GM18873 (cell line): ENCODE results near the gene SEC61B.
"Not testable (repeated sequence)": the region's sequence is repeated elsewhere in the genome, so short reads cannot be mapped to it uniquely, and the experiment has no call there.

Experiments
- ATAC-seq: cut with Tn5 transposase; IDR thresholded peaks from one replicate; pipeline ENCODE4 v1.9.1; 2021; ENCODE audit warnings: mild to moderate bottlenecking, moderate library complexity, moderate number of reproducible peaks; ENCODE audit not compliant: unreplicated experiment, low FRiP score

Gene SEC61B

GRCh38 chr9:99190597-99191283 lies 31.3 kb upstream of the SEC61B start:
- no peak for ATAC-seq

GRCh38 chr9:99192786-99193465 lies 29.2 kb upstream of the SEC61B start:
- no peak for ATAC-seq

DNA sequence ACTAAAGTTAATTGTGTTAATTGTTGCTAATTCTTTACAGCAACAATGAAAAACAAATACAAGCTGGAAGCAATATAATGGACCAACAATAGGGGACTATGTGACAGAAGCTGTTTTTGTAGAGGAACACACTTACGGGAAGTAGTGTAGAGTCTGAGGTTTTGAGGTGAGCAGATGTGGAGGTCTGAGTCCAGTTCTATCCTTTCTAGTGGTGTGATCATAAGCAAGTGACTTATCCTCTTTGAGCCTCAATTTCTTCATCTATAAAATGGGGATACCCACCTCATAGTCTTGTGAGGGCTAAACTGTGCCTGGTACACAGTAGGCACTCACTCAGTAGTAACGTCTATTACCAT lies 28.6 kb upstream of the SEC61B start:
- no peak for ATAC-seq

- not testable (repeated sequence) for ATAC-seq
Measured at GRCh38 chr9:99196484-99196883, 25.6 kb upstream of the SEC61B start.

DNA sequence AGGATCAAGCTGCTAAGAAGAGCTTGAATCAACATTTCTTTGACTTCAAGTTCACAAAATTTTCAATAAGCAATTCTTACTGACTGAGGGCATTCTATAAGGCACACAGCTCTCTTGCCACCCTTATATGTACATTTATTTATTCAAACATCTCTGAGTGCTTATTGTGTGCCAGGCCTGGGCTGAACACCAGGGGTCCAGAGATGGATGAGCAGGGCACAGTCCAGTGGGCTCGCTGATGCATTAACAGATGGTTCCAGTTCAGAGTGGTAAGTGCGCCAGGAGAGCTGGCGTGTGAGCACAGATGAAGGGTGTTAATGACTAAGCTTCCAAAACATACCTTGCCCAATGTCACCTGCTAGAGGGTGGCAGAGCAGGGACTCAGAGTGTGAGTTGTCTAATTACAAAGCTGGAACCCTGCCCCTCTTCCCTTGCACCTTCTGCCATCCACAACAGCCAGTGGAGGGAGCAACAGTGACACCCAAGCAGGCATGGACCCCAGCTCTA lies 24.9 kb upstream of the SEC61B start:
- no peak for ATAC-seq

- ATAC-seq = no peak
Measured at GRCh38 chr9:99197987-99198386, 24.1 kb upstream of the SEC61B start.

- no peak for ATAC-seq
Measured at GRCh38 chr9:99199938-99200539, 22.0 kb upstream of the SEC61B start.

DNA sequence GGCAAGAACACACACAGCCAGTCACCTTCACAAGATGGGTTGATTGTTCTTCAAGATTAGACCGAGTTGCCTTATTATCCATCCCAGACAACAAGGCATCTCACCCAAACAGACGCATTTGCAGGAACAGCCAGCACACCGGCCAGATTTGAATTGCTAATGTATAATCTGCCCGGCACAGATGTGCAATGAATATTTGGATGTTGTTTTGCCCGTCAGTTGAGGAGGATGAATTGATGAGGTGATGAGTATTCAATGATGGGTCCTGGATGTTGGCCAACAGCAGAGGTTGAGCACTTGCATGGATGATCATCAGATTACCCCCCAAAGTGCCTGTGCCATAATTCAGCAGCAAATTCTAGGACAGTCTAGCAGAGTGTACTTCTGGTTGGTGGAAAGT lies 20.5 kb upstream of the SEC61B start:
- no peak for ATAC-seq

GRCh38 chr9:99210572-99210971 lies 11.5 kb upstream of the SEC61B start:
- no peak for ATAC-seq

GRCh38 chr9:99211746-99212145 lies 10.3 kb upstream of the SEC61B start:
- no peak for ATAC-seq

DNA sequence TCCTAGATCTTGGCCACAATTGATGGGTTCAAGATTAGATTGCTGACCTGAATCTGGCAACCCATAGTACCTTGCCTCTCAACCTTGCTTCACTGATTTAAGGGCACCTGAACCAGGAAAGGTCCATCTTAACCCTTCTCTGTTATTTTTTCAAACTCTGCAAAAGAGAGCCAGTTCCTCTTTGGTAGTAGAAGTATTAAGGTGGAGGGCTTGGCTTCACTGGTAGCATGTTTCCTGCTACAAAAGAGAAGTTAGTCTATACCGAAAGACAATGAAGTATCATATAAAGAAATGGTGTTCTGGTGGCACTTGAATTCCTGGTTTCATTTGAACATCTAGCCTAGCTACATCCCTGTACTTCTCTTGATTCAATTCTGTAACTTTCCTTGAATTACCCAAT lies 8.9 kb upstream of the SEC61B start:
- ATAC-seq = no peak

DNA sequence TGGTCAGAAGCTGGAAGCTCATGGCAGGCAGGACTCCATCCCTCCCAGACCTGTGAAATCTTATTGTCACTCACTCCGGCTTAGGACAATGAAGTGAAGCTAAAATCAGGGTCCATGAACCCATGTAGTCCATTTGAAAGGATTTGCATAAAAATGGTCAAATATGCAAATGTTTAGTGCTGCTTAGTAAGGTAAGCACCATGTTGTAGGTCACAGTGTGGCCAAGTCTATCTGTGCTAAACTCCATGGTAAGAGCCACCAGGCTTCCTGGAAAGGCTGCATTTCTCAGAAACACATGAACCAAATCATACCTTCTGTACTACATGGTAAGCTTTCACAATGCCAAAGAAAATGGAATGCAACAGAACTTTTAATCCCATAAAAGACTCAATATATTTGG lies 6.0 kb upstream of the SEC61B start:
- ATAC-seq = no peak

DNA sequence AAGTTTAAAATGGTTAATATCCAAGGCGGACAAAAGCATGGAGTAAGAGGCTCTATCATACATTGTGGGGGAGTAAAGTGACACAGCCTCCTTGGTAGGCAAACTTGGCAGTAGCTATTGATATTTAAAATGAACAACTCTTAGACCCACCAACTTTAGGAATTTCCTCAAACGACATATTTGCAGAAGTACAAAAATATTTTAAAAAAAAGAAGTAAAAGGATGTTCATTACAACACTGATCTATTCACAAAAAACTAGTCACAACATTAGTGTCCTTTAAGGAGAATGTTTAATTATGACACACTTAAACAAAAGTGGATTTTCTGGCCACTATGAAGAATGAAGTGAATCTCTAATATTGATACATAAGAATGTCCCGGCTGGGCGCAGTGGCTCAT lies 2.1 kb upstream of the SEC61B start:
- no peak for ATAC-seq

DNA sequence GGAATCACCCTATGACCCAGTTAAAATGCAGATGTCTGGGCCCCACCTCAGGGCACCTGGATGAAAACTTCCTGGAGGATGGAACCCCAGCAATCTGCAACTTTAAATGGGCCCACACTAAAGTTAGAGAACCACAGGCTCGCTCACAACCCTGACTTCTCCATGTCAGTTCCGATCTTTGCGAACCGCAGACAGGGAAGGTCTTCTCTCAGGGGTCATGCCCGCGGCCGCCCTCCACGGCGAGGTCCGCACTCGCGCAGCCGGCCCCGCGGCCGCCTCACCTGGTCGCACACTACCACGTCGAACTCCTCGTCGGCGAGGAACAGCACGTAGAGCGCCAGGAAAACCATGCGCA lies 839 bp upstream of the SEC61B start:
- no peak for ATAC-seq

DNA sequence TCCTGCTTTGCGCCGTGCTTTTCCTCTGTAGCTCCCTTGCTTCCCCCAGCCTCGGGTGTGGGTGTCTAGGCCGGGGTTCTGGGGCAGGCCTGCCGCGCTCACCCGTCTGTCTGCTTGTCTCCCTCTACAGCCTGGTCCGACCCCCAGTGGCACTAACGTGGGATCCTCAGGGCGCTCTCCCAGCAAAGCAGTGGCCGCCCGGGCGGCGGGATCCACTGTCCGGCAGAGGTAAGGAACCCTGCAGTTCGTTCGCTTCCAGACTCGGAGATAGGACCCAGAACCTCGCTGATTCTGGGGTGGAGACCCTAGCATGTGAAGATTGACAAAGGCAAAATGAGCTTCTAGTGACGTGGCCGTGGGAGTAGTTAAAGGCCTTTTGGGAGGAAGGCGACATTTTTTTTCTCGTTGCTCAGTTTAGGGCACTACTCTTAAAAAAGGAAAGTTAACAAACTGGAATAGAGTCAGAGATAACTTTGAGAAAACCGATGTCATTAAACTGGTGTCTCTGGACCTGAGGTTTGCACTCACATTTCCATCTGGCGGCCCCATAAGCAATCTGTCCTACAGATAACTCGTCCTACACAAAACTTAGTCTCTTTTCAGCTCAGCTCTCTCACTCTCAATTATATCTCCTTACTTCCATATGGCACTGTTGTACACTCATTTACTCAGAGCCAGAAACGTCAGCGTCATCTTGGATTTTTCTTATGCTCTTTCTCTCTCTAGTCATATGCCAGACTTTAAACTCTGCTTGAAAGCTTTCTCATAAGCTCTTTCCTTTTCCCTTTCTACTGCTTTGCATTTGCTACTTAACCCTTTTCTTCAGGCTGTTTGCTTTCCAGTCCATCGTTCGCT lies 561 bp downstream of the SEC61B start:
- peak; percentile 23 for ATAC-seq

DNA sequence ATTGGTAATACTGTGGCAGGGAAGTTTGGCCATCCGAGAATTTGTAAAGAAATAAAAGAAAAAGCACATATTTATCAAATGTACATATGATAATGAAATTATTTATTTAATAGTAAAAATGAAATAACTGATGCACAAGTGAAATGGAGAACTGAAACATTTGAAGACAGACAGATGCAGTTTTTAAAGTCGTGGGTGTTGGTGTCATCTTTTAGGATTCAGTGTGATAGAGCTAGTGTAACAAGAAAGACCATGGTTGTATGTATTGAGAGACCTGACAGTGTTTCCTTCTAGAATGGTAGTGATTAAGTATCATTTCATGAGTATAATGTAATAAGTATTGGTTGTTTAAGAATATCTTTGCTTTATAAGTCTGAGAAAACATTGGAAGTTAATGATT lies 2.4 kb downstream of the SEC61B start:
- no peak for ATAC-seq

DNA sequence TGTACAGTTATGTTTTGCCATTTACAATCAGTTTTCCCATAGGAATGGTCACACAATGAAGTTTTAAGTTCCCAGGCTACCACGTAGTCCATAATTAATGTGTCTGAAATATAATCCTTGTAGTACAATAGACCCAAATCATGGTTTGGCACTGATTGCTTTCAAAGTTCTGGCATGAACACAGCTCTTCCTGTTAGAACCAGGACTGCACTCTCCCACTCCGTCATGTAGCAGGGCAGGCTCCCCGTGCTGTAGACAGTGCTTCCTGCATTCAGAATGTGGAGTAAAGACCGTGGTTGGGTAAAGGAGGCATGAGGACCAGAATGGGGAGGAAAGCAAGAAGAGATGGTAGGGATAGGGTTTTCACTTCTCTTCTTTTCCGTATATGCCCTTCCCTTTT lies 4.0 kb downstream of the SEC61B start:
- no peak for ATAC-seq

DNA sequence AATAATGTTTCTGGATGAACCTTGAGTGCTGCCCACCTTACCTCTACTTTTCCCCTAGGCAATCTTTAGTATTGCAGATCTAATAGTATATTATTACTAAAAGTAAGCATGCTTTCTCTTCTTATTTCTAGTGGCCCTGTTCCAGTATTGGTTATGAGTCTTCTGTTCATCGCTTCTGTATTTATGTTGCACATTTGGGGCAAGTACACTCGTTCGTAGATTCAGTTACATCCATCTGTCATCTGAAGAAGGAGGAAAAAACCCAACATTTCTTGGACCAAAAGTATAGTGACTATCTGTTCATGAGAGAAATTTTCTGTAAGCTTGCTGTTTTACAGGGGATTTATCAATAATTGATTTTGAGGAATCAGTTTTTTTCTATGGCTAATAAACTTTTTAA lies 8.1 kb downstream of the SEC61B start:
- no peak for ATAC-seq

DNA sequence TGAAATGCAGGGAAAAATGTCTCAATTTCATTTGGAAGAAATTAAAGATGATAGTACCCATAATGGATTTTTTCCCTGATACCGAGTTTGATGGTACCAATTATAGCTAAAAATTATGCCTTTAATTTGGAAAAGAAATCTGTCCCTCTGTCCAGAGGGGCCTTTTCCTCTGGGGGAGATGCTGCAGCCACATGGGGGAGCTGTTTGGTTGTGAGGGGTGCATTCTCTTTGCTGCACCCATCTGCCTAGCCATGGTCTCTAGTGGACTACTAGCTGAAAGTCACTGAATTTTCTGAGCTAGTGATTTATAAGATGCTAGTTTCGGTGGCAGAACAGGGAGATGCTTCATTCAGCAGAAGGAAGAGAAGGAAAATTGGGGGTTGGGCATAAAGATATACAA lies 9.6 kb downstream of the SEC61B start:
- ATAC-seq = no peak

- no peak for ATAC-seq
Measured at GRCh38 chr9:99234618-99235017, 12.5 kb downstream of the SEC61B start.

DNA sequence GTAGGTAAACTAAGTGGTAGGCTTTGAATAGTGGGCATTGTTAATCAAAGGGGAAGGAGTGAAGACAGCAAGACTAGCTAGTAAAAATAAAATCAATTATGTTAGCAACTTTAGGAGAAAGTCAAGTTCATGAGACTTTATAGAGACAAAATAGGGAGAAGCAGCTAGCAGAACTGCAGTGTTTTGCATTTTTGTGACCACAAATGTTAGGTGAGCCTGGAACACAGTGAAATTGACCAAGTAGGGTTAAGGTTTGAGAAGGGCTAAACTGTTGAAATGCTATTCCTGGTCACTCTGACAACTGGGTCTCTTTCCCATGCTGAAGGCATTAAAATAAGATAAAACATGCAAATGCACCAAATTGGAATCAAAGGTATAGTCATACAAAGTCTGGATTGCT lies 13.0 kb downstream of the SEC61B start:
- ATAC-seq = no peak
